Hematopoietic multipotent progenitor cell treated with erythropoietin and hydrocortisone succinate and interleukin-3 and kit ligand, for 8 days (in vitro differentiated cells): ENCODE measurements around the gene GPR137B.

Experiments
- DNase-seq: peaks from one replicate; pipeline ENCODE4 v3.0.0-alpha.2; 2015

GPR137B gene, protein sequence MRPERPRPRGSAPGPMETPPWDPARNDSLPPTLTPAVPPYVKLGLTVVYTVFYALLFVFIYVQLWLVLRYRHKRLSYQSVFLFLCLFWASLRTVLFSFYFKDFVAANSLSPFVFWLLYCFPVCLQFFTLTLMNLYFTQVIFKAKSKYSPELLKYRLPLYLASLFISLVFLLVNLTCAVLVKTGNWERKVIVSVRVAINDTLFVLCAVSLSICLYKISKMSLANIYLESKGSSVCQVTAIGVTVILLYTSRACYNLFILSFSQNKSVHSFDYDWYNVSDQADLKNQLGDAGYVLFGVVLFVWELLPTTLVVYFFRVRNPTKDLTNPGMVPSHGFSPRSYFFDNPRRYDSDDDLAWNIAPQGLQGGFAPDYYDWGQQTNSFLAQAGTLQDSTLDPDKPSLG

DNA sequence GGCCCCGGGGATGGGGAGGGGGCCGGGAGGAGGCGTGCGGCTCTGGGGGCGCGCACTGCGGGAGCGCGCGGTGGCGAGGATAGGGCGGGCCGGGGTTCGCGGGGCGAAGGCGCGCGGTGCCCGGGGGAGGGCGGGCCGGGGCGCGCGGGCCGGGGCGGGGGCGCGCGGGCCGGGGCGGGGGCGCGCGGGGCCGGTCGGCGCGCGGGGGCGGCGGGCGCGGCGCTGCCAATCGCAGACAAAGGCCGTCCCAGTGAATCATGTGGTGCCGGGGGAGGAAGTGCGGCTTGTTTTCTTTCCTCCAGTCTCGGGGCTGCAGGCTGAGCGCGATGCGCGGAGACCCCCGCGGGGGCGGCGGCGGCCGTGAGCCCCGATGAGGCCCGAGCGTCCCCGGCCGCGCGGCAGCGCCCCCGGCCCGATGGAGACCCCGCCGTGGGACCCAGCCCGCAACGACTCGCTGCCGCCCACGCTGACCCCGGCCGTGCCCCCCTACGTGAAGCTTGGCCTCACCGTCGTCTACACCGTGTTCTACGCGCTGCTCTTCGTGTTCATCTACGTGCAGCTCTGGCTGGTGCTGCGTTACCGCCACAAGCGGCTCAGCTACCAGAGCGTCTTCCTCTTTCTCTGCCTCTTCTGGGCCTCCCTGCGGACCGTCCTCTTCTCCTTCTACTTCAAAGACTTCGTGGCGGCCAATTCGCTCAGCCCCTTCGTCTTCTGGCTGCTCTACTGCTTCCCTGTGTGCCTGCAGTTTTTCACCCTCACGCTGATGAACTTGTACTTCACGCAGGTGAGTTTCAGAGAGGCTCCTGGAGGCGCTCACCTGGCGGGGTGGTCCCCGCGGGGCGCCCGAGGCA is at the start of gene GPR137B:
Gene GPR137B, plus strand, starts transcription at position 287 of the 851 bp plus-strand sequence. Its CDS starts 84 bp downstream, at position 371.
- peak; percentile 34 for DNase-seq

DNA sequence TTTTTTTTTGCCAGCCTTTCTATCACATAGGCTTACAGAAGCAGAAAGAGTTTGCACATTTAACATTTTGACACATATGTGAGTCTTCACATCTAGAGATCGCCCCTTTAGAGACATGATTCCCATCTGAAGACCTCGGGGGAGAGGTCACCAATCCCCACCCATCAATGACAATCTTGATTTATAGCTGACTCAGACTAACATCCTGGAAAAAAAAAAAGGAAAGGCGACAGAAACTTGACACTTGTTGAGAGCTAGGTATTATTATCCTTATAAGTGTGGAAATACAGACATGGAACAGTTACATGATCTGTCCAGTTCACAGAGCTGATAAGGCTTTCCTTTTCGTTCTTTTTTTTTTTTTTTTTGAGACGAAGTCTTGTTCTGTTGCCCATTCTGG is 49.4 kb upstream of the GPR137B start:
- no peak for DNase-seq

DNA sequence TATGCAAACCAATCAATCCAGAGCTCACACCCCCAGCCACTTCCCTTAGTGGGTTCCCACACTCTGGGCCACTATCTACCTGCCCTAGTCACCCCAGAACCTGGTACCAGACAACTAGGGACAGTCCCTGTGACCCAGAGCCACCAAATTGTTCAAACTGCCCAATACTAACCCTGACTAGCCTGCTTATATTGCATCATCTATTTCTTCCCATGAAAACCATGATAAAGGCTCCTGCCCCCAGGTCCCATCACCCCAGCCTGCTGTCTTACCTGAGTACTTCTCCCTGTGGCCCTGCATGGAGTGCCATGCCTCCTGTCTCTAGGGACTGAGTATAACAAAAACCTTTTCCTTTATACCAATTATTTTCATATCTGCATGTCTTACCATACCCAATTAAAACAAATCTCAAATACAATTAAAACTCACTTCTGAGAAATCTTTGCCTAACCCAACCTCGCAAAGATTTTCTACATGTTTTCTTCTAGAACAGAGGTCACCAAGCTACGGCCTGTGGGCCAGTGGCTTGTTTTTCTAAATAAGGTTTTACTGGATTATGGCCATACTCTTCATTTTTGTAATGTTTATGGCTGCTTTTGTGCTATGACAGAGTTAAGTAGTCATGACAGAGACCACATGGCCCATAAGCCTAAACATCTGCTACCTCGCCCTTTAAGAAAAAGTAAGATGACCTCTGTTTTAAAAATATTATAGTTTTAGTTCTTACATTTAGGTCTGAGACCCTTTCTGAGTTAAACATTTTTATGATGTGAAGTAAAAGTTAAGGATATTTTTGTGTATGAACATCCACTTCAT is 46.4 kb upstream of the GPR137B start:
- DNase-seq: no peak

DNA sequence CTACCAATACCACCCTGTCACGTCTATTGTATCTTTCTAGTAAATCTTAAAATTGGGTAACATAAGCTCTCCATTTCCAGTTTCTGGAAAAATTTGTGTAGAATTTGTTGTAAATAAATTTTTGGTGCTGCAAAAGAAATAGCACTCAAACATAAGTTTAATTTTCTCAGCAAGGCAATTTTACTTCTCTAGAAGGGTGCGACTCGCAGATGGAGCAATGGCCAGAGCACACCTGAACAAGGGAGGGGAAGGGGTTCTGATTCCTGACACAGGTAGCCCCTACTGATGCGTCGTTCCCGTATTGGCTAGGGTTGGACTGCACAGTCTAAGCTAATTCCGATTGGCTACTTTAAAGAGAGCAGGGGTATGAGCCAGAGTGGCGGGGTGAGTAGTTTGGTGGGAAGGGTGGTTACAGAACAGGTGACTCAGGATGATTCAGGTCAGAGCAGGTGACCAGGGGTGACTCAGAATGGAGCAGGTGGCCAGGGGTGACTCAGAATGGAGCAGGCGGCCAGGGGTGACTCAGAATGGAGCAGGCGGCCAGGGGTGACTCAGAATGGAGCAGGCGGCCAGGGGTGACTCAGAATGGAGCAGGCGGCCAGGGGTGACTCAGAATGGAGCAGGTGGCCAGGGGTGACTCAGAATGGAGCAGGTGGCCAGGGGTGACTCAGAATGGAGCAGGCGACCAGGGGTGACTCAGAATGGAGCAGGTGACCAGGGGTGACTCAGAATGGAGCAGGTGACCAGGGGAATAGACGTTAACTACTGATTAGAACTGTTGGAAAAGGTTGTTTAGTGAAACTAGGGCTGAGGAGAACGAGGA is 45.5 kb upstream of the GPR137B start:
- DNase-seq: peak; percentile 13

DNA sequence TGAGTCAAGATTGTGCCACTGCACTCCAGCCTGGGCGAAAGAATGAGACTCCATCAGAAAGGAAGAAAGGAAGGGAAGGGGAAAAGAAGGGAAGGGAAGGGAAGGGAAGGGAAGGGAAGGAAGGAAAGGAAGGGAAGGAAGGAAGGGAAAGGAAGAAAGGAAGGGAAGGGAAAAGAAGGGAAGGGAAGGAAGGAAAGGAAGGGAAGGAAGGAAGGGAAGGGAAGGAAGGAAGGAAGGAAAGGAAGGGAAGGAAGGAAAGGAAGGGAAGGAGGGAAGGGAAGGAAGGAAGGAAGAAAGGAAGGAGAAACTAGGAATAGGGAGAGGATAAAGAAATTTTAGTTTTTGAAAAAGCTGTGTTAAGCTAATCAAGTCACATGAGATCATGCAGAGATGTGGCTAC is 44.1 kb upstream of the GPR137B start:
- DNase-seq: no peak

DNA sequence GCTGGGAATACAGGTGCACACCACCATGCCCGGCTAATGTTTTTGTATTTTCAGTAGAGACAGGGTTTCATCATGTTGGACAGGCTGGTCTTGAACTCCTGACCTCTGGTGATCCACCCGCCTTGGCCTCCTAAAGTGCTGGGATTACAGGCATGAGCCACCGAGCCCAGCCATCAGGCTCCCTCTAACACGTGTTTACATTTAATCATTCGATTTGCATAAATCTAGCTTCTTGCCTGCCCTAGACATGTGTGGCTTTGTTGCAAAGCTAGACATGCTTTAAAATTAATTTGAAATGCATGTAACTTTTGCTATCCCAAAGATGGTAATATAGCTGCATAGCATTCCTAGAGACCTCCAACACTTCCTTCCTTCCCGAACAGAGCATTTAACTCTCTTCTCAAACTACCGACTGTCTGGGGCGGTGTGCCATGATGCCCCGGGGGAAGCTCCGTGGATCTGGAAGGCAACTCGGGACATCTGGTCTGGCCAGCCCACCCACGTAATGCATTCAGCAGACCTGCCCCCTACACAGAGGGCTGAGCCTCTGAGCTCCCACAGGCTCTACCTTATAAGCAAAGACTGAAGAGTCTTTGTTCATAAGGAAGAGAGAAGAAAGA is 42.9 kb upstream of the GPR137B start:
- no peak for DNase-seq

DNA sequence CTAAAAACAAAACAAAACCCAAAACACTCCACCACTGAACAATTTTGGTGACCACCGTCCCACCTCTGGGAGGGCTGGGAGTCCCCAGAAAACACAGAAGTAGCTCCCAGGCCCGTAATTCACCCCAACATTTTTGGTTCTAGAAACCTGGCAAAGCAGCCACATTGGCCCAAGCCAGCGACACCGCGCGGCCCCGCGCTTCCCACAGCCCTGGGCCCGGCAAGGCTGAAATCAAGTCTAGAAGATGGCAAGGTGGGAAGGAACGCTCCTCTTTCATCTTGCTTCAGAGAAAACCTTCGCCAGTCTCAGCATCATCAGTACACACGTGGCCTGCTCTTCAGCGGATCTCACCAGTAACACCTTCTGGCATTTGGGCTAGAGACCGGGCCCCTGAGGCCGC is 41.5 kb upstream of the GPR137B start:
- DNase-seq: no peak

DNA sequence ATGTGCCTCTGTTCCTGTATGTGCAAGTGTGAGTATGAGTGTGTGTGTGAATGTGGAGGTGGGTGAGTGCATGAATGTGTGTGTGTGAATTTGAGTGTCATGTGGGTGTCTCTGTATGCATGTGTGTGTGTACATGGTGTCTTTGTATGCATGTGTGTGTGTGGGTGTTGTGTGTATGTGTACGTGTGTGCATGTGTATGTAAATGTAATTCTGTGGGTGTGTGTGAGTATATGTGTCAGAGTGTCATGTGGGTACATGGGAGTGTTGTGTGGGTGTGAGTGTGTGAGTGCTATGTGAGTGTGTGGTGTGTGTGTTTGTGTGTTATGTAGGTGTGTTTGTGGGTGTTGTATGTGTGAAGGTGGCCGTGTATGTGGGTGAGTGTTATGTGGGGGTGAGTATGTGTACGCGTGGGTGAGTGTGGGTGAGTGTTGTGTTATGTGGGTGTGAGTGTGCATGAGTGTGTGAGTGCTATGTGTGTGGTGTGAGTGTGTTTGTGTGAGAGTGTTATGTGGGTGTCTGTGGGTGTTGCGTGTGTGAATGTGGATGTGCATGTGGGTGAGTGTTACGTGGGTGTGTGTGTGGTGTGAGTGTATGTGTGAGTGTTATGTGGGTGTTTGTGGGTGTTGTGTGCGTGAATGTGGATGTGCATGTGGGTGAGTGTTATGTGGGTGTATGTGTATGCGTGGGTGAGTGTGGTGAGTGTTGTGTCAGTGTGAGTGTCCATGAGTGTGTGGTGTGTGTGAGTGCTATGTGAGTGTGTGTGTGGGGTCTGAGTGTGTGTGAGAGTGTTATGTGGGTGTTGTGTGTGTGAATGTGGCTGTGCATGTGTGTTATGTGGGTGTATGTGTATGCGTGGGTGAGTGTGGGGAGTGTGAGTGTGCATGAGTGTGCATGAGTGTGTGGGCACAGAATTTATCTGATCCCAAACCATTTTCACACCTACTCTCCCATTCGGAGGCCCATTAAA is 40.8 kb upstream of the GPR137B start:
- no peak for DNase-seq

DNA sequence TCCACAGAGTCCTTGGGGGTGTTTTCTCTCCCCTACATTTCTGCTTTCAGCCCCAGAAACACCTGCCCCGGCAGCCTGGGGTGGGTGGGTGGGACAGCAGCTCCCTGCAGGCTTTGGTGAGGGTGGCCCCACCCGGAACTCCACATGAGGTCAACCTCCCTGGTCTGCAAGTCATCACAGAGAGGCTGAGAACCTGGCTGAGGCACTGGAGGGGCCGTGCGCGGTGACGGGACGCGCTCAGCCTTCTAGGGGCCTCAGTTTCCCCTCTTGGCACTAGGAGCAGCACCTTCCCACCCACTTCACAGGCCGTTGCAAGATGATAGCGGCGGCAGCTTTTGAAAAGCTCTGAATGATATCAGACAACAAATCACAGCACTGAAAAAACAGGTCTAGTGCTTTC is 39.7 kb upstream of the GPR137B start:
- DNase-seq: no peak

DNA sequence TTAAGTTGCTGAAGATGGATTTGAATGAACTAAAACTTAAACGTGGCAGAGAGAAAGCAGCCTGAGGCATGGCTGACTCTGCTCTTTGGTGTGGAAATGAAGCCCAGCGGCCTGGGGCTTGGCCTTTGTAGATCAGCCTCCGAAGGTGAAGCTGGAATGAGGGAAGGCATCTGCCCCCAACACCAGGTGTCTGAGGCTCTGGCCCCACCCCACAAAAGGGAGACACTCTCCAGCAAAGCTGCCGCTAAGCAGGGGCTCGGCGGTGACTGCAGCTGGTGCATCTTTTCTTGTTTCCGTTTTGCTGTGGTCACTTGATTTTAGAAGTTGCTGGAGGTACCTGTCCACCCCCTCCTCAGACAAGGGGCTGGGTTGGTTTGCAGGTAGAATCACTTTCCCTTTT is 39.3 kb upstream of the GPR137B start:
- no peak for DNase-seq

DNA sequence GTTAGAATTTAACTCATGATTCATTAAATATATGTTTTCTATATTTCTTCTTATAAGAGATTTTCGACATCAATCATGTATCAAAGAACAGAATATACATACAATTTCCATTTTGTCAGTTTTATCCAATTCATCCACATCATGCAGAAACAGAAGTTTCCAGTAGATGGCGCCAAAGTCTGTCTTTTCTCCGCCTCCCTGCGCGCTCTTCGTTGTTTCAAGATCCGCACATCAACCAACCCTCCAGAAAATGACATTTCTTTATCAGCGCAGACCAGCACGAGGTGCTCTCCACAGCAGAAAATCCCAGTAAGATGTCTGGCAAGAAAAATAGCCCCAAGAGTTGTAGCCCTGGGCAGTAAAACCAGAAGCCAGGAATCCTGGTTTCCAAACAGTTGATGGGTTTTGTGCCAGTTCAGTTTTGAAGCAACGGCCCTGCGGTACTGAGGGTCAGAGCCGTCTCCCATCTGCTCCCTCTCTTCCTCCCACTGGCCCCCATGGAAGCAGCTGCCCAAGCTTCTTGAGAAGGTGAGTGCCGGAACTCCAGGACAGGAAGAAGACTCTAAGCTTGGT is 38.6 kb upstream of the GPR137B start:
- DNase-seq: peak; percentile 74

DNA sequence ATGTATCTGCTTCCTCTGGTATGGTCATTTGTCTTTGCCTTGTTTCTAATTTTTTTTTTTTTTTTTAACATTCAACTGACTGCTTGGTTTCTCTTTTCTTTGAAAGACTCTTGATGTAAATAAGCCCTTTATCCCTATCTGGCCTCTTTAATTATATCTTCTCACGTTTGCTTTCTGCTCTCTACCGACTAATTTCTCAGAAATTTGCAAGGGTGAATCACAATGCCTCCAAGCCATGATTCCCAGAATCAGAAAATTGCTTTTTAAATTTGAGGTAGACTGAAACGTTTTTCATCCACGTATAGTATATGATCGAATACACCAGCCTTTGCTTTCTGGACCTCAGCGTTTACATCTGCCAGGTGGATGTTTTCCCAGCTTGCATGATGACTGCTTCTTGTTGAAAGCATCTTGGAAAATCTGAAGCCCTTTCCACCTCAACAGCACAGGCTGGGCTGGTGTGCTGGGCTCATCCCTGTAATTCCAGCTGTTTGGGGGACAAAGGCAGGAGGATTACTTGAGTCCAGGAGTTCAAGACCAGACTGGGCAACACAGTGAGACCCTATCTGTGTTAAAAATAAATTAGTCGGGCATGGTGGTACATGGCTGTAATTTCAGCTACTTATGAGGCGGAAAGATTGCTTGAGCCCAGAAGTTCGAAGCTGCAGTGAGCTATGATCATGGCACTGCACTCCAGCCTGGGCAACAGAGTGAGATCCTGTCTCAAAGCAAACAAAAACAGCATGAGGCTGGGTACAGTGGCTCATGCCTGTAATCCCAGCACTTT is 35.0 kb upstream of the GPR137B start:
- no peak for DNase-seq

DNA sequence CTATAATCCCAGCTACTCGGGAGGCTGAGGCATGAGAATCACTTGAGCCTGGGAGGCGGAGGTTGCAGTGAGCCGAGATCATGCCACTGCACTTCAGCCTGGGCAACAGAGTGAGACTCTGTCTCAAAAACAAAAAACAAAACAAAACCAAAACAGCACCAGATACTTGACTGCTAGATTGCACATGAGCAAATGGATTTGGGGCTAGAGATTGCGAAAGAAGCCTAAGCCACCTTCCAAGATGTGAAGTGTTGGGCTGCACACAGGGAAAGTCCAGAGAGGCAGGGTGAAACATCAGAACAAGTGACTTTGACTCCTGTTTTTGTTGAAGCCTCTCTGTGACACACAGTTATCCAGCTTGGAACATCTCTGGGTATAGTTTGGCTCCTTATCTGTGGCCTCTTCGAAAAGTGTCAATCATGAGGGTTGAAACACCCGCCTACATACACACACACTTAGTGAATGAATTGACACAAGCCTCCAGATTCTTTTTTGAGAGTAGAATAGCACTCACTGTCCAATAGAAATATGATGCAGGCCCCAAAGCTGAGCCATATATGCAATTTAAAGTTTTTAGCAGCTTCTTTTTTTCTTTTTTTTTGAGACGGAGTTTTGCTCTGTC is 34.2 kb upstream of the GPR137B start:
- DNase-seq: no peak

DNA sequence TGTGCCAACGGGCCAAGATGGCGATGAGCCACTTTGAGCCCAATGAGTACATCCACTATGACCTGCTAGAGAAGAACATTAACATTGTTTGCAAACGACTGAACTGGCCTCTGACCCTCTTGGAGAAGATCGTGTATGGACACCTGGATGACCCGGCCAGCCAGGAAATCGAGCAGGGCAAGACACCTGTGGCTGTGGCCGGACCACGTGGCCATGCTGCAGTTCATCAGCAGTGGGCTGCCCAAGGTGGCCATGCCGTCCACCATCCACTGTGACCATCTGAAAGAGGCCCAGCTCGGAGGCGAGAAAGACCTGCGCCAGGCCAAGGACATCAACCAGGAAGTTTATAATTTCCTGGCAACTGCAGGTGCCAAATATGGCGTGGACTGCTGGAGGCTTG is 32.2 kb upstream of the GPR137B start:
- no peak for DNase-seq

DNA sequence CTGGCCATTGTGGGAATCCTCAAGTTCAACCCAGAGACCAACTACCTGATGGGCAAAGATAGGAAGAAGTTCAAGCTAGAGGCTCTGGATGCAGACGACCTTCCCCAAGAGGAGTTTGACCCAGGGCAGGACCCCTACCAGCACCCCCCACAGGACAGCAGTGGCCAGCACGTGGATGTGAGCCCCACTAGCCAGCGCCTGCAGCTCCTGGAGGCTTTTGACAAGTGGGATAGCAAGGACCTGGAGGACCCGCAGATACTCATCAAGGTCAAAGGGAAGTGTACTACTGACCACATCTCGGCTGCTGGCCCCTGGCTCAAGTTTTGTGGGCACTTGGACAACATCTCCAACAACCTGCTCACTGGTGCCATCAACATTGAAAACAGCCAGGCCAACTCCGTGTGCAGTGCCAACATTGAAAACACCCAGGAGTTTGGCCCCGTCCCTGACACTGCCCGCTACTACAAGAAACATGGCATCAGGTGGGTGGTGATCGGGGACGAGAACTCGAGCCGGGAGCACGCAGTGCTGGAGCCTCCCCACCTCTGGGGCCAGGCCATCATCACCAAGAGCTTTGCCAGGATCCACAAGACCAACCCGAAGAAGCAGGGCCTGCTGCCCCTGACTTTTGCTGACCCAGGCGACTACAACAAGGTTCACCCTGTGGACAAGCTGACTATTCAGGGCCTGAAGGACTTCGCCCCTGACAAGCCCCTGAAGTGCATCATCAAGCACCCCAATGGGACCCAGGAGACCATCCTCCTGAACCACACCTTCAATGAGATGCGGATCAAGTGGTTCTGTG is 30.6 kb upstream of the GPR137B start:
- no peak for DNase-seq

DNA sequence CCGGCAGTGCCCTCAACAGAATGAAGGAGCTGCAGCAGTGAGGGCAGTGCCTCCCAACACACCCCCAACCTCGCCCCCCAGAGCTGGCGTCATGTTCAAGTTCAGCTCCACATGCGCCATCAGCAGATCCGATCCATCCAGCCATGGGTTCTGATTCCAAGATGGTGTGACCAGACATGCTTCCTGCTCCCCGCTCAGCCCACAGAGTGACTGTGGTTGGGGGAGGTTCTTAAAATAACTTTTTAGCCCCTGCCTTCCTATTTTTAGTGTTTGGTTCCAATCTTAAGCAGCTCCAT is 30.1 kb upstream of the GPR137B start:
- no peak for DNase-seq

DNA sequence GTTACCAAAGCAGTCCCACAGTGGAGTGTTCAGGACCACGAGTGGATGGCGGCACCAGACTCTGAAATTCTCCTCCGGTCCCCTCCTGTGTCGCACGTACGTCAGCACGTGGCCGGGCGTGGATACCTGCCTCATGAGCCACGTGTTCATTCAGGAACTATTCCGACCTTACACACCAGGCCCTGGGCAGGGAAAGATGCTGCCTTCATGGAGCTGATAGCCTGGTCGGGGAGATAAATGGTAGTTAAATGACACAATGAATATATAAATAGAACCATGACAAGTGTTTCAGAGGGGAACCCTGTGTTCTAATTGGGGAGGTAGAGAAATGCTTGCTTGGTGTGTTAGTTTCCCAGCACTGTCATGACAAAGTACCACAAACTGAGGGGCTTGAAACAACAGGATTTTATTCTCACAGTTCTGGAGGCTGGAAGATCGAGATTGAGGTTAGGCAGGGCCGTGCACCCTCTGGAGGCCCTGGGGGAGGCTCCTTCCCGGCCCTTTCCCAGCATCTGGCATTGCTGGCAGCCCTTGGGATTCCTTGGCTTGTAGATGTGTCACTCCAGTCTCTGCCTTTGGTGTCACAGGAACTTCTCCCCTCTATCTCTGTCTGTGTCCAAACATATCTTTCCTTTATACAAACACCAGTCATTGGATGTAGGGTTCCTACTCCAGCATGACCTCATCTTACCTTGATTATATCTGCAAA is 28.9 kb upstream of the GPR137B start:
- DNase-seq: no peak
